ENCODE results near the gene HS6ST1. TPM values are rescaled to one million over a fixed set of nuclear protein-coding genes. Genes with fewer than 3 reads are reported as not detected.

HS6ST1 gene
- total RNA-seq, 1 donor from 2014 or later: 19.2 TPM

- TF ChIP-seq, protein P1, sequence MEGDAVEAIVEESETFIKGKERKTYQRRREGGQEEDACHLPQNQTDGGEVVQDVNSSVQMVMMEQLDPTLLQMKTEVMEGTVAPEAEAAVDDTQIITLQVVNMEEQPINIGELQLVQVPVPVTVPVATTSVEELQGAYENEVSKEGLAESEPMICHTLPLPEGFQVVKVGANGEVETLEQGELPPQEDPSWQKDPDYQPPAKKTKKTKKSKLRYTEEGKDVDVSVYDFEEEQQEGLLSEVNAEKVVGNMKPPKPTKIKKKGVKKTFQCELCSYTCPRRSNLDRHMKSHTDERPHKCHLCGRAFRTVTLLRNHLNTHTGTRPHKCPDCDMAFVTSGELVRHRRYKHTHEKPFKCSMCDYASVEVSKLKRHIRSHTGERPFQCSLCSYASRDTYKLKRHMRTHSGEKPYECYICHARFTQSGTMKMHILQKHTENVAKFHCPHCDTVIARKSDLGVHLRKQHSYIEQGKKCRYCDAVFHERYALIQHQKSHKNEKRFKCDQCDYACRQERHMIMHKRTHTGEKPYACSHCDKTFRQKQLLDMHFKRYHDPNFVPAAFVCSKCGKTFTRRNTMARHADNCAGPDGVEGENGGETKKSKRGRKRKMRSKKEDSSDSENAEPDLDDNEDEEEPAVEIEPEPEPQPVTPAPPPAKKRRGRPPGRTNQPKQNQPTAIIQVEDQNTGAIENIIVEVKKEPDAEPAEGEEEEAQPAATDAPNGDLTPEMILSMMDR (IDR thresholded peaks at IDR 0.05; ENCODE audit: insufficient read depth, low read length, severe bottlenecking): no peak
- FAIRE-seq (no peak), DNase-seq (ENCODE audit: low read depth) (no peak)
- Histone ChIP-seq H3K27me3 (ENCODE audit: control insufficient read depth, insufficient read depth, low read length) (no peaks in the 10 kb centered on the region), H3K4me3 (ENCODE audit: low read depth, low read length) (no peak overlapping the region), H3K36me3 (ENCODE audit: control insufficient read depth, insufficient read depth, low read length) (no peaks in the 10 kb centered on the region)
Measured at GRCh38 chr2:128227862-128228261, 90.8 kb downstream of the HS6ST1 start.

DNA sequence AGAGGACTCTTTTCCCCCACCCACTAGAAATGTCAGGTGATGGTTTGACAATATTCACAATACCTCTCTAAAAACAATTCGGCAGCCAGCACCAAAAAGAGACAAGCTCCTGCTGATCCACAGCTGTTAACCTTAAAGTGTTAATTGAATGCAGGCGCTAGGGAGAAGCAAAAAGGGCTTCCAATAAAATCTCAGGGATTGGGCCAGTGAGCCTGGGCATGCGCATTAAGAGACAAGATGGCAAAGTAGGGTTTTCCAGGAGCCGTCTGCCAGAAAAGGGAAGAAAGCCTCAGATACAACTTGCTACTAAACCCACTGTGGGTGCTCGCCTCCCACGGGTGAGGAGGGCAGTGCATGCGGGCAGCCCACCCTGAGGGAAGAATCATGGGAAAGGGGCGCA is 98.8 kb downstream of the HS6ST1 start:
- no peak overlapping the region for H3K4me3 ChIP-seq (ENCODE audit: low read depth, low read length)
- no peaks in the 10 kb centered on the region for H3K36me3 ChIP-seq (ENCODE audit: control insufficient read depth, insufficient read depth, low read length)
- no peak for FAIRE-seq
- no peak for DNase-seq (ENCODE audit: low read depth)
- no peaks in the 10 kb centered on the region for H3K27me3 ChIP-seq (ENCODE audit: control insufficient read depth, insufficient read depth, low read length)
- TF ChIP-seq, protein P1 (IDR thresholded peaks at IDR 0.05; ENCODE audit: insufficient read depth, low read length, severe bottlenecking): no peak

- FAIRE-seq: no peak
- H3K36me3 ChIP-seq (ENCODE audit: control insufficient read depth, insufficient read depth, low read length): no peaks in the 10 kb centered on the region
- TF ChIP-seq, protein P1 (IDR thresholded peaks at IDR 0.05; ENCODE audit: insufficient read depth, low read length, severe bottlenecking): no peak
Measured at GRCh38 chr2:128217671-128218070, 101.0 kb downstream of the HS6ST1 start.

GRCh38 chr2:128215897-128216642 is 102.6 kb downstream of the HS6ST1 start:
- H3K27me3 ChIP-seq (ENCODE audit: control insufficient read depth, insufficient read depth, low read length): no peaks in the 10 kb centered on the region
- DNase-seq (ENCODE audit: low read depth) (no peak), FAIRE-seq (no peak)
- H3K36me3 ChIP-seq (ENCODE audit: control insufficient read depth, insufficient read depth, low read length): no peaks in the 10 kb centered on the region
- no peak overlapping the region for H3K4me3 ChIP-seq (ENCODE audit: low read depth, low read length)
- TF ChIP-seq, protein P1 (IDR thresholded peaks at IDR 0.05; ENCODE audit: insufficient read depth, low read length, severe bottlenecking): no peak

More at GRCh38 chr2:128217671-128218070, 101.0 kb downstream of the HS6ST1 start:
- H3K27me3 ChIP-seq (ENCODE audit: control insufficient read depth, insufficient read depth, low read length): no peaks in the 10 kb centered on the region
- H3K4me3 ChIP-seq (ENCODE audit: low read depth, low read length): no peak overlapping the region
- peak; percentile 37 for DNase-seq (ENCODE audit: low read depth)

Other genes starting within 250 kb of the HS6ST1 start
- 41.2 and 49.8 TPM in 2 replicates for gene UGGT1, start 227.7 kb downstream of the HS6ST1 start, total RNA-seq